Measurements from ENCODE around the gene MRM2.

The MRM2 gene

GRCh38 chr7:2224934-2225333, 17.1 kb downstream of the MRM2 start:
- TF ChIP-seq CTCF (IDR thresholded peaks at IDR 0.05; ENCODE audit: control insufficient read depth, insufficient read depth, low read depth, low read length, missing control alignments): no peak
- no peak for DNase-seq (ENCODE audit: low read depth)
- no peak overlapping the region for H3K4me3 ChIP-seq (ENCODE audit: control insufficient read depth, low read depth, low read length)

DNA sequence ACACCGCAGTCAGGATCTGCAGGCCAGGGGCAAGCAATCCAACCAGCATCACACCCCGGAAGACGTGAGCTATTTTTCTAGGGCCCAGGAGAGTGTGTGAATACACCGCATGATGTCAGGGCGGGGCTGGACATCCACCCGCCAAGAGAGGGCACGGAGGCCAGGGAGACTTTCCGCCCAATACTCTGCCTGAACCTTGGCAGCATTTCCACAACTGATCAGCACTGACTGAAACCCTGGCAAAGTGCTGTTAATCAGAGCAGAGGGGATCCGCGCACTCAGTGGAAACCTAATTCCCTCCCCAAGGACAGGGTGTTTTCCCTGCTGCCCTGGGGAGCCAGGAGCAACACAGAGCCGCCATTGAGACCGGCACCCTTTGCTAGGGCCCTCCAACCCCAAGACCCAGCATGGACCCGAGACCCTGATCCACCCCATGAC, 17.5 kb downstream of the MRM2 start:
- TF ChIP-seq CTCF (IDR thresholded peaks at IDR 0.05; ENCODE audit: control insufficient read depth, insufficient read depth, low read depth, low read length, missing control alignments): no peak
- no peak overlapping the region for H3K4me3 ChIP-seq (ENCODE audit: control insufficient read depth, low read depth, low read length)
- DNase-seq (ENCODE audit: low read depth): no peak

GRCh38 chr7:2223321-2223720, 18.7 kb downstream of the MRM2 start:
- TF ChIP-seq CTCF (IDR thresholded peaks at IDR 0.05; ENCODE audit: control insufficient read depth, insufficient read depth, low read depth, low read length, missing control alignments): no peak
- DNase-seq (ENCODE audit: low read depth): no peak
- no peak overlapping the region for H3K4me3 ChIP-seq (ENCODE audit: control insufficient read depth, low read depth, low read length)

DNA sequence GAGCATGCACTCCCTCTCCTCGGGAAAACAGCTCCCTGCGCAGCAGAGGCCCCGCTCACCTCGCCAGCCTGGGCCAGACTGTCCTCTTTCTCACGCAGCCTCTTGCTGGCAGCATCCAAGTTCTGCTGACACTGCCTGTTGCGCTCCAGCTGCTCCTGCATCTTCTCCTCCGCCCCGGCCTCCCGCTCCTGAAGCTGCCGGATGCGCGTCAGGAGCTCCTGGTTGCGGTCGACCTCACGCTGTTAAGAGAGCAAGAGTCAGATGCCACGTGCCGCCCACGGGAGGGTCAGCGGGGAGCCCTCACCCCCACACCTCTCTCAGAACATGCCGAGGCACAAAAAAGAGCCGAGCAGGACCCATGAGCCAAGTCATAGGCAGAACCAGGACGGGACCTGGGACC, 19.5 kb downstream of the MRM2 start:
- no peak for TF ChIP-seq CTCF (IDR thresholded peaks at IDR 0.05; ENCODE audit: control insufficient read depth, insufficient read depth, low read depth, low read length, missing control alignments)
- no peak overlapping the region for H3K4me3 ChIP-seq (ENCODE audit: control insufficient read depth, low read depth, low read length)
- DNase-seq (ENCODE audit: low read depth): no peak

GRCh38 chr7:2220954-2221353, 21.1 kb downstream of the MRM2 start:
- no peak overlapping the region for H3K4me3 ChIP-seq (ENCODE audit: control insufficient read depth, low read depth, low read length)
- no peak for DNase-seq (ENCODE audit: low read depth)
- no peak for TF ChIP-seq CTCF (IDR thresholded peaks at IDR 0.05; ENCODE audit: control insufficient read depth, insufficient read depth, low read depth, low read length, missing control alignments)

DNA sequence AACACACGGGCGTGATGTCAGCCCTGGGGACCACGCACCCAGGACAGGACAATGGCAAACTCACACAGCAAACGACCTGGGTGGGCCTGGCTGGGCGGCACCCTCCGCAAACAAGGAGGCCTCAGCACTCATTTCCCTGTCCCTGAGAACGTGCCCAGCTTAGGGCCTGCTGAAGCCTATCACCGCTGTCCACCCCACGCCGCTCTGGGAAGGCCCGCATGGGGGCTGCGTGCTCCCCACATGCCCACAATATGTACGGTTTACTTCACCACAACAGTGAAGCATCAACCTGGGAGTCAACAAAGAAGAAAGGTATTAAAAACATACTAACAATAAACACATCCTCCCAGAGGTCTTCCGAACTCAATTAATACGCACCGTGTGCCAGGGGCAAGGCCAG, 21.5 kb downstream of the MRM2 start:
- no peak for DNase-seq (ENCODE audit: low read depth)
- TF ChIP-seq CTCF (IDR thresholded peaks at IDR 0.05; ENCODE audit: control insufficient read depth, insufficient read depth, low read depth, low read length, missing control alignments): no peak
- no peak overlapping the region for H3K4me3 ChIP-seq (ENCODE audit: control insufficient read depth, low read depth, low read length)

DNA sequence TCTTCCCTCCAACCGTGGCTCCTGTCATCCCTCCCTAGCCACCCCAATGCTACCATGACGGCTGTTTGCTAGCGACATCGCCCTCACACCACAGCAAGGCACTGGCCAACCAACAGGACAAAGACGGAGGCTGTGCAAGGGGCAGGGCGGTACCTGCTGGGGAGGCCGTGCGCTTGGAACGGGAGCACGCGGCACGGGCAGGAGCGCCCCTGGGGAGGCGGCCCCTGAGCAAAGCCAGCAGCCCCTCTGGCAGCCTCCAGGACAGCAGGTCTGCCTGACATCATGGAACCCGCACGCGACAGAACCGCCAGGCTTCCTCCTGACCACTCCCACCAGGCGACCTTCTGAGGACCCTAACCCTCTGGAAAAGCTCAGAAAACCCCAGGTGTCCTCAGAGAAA, 22.0 kb downstream of the MRM2 start:
- TF ChIP-seq CTCF (IDR thresholded peaks at IDR 0.05; ENCODE audit: control insufficient read depth, insufficient read depth, low read depth, low read length, missing control alignments): no peak
- H3K4me3 ChIP-seq (ENCODE audit: control insufficient read depth, low read depth, low read length): no peak overlapping the region
- DNase-seq (ENCODE audit: low read depth): no peak

All from AG09309 (cell line).